ENCODE results near the gene NRP1.
"Not testable (repeated sequence)": the region's sequence is repeated elsewhere in the genome, so short reads cannot be mapped to it uniquely, and the experiment has no call there.

The NRP1 gene

DNA sequence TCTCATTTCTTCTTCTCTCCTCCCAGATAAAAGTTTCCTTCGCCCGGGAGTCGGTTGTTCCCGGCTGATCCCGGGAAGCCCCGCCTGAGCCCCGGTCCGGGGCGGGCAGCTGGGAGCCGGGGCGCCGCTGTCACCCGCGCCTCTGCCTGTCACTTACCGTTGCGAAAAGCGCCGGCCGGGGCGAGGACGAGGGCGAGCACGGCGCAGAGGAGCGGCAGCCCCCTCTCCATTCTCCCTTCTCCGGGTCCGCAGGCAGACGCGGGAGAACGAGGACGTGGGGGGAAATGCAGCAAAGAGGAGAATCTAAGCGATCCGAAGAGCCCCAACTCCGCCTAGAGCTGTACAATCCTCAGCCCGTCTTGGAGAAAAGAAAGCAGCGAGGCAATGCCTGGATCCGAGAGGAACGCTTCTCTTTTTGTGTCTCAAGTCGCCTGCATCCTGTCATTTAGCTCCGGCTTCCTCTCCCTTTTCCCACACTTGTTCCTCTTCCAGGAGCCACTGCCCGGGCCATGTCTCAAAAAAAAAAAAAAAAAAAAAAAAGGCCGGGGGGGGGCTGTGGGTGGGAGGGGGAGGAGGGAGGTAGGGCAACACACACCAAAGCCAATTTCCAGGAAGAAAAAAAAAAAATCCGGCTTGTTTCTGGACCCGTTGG, at the start of gene NRP1:
NRP1 (minus strand) TSS at position 515 of the 652 bp plus-strand sequence; CDS start at position 230, 285 bp downstream.
- peak in 1 of 2 donors; percentile 25 for ATAC-seq

DNA sequence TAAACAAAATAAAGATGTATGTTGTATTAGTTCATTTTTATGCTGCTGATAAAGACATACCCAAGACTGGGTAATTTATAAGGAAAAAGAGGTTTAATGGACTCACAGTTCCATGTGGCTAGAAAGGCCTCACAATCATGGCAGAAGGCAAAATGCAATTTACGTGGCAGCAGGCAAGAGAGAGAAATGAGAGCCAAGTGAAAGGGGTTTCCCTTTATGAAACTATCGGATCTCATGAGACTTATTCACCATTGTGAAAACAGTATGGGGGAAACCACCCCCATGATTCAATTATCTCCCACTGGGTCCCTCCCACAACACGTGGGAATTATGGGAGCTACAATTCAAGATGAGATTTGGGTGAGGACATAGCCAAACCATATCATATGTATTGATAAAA, 49.7 kb upstream of the NRP1 start:
- not testable (repeated sequence) for ATAC-seq

DNA sequence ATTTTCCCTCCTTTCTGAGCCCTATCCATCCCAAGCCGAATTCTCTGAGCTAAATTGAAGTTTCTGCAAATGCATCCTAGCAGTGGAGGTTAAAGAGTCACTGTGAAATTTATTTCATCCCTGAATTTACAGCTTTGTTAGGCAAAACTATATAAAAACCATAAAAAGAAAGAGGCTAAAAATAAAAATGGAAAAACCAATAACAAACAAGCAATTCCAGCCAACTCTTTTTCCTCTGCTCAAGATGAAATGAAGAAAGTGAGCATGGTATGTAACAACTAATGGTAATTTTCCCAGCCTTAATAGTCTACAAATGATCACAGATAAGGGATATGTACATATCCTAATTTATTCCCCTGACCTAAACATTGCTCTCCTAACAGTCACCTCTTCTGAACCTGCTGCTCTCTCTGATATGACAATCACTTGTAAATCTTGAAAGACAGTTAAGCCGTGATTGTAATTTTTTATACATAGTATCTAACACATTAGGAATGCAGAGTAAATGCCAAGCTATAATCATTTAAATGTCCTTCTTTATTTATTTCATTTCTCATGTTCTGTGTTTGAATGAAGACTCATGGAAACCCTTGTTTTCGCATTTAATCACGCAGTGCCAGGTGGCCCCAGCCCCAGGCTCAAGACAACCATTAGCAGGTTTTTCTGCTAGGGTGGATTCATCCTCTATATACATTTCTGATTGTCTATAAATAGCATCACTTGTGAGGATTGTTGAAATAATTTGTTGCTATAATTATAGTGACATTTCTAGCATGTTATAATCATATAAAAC, 48.6 kb upstream of the NRP1 start:
- ATAC-seq: no peak

DNA sequence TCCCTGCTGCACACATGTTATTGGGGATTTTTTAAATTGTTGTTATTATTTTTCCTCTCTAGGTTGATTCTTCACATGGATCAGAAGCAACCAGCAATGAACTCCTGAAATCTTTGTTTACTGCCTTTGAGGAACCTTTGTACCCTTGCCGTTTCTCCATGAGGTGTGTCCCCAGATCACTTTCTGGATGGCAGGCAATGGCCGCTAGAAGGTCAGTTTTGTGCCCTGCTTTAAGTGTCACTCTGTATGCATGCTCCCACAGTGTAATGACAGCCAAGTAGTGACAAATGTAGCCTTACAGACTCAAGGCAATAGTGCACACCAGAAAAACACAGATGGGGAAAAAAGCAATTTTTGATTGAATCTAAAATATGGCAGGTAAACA, 47.7 kb upstream of the NRP1 start:
- ATAC-seq: no peak

DNA sequence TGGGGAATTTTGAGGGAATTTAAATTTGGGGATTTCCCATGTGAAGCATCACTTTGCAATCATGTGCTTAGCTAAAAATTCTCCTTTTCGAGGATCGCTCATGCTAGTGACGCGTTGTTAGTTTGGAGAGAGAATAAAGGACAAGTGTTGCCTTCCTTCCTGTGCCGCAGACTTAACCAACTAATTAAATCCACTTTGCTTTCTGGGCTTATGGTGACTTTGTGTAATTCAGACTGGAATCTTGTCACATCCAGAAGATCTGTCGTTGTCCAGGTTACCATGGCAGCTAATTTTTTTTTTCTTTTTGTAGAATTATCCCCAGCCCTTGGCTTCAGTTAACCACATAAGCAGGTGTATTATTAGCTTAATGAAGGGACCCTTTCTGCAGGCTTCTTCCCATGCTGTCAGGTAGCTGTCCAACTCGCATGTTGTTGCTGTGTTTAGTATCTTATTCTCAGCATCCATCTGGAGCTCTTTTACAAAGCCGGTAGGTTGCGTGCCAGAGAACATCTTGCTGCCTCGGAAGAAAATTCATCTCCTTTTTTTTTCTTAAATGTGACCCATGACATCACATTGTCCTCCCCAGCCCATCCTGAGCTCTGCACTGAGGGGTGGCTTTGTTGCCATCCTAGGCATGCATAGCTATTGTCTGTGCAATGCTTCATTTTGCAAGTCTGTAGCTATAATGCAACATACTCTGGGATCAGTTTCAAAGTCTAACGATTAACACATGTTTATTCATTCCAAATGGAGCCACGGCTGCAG, 47.2 kb upstream of the NRP1 start:
- no peak for ATAC-seq

DNA sequence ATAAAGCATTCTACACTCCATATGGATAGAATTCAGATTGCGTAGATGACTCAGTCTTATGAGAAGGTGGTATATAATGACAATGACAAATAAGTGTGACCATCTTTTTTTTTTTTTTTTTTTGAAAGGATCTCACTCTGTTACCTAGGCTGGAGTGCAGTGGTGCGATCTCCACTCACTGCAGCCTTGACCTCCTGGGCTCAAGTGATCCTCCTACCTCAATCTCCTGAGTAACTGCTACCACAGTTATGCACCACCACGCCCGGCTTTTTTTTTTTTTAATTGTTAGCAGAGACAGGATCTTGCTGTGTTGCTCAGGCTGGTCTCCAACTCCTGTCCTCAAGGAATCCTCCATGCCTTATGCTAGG, 43.2 kb upstream of the NRP1 start:
- peak; percentile 27 to 40 for ATAC-seq

DNA sequence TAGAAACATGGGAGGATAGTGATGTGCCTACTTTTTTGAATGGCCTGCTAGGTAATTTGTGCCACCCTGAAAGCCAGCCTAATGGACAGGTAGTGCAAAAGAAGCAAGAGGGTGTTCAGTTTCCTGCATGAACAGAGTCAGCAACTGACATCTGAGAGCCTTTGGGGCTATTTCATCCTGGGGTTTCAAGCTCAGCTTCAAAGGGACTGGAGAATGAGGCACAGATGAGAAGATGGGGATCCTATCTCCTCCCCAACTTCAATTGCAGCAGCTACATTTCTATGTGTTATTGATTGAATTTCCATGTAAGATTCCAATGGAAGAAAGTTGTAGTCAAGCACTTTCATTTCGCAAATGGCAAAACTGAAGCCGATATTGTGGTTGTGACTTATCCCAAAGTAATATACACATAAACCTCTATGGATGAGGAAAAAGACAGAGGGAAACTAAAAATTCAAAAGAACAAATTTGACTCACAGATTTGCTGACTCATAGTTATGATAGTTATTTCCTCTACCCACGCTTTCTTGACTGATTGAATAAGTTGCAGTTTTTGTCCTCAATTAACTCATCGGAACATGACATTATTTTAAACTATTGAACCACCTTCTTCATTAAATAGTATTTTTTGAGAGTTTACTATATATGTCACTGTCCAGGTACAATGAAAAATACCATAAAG, 42.6 kb upstream of the NRP1 start:
- peak; percentile 42 to 49 for ATAC-seq

DNA sequence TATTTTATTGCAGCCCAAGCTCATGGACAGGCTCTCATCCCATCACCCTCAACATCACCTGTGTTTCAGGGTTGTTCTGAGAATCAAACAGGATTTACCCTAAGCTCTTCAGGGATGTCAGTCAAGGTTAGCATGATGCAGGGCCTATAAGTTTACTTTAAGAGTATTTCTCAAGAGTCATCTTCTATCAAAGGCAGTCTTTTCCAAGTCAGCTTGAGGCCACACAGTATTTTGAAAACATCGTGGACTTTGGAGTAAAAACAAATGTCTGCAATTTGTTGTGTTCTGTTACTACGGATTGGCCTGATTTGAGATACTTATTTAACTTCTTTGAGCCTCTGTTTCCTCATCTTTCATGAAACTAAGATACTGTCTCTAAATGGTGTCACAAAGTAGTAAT, 42.0 kb upstream of the NRP1 start:
- ATAC-seq: no peak

DNA sequence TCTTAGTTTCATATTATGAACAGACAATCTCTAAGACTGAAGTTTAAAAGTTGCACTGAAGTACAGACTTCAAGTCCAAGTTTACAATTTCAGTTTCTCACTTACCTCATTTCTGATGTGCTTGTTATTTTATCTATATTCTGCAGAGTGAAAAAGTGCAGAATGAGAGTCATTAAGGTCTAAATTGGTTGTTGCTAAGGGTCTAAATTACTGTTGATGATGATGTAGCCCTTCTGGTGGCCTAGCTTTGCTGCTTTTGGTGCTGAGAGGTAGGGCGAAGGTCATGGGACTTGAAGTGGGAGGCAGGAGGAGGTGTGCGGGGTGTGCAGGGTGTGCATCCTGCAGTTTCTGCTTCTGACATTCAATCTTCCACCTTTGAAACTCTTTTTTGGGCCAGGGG, 38.8 kb upstream of the NRP1 start:
- no peak for ATAC-seq

DNA sequence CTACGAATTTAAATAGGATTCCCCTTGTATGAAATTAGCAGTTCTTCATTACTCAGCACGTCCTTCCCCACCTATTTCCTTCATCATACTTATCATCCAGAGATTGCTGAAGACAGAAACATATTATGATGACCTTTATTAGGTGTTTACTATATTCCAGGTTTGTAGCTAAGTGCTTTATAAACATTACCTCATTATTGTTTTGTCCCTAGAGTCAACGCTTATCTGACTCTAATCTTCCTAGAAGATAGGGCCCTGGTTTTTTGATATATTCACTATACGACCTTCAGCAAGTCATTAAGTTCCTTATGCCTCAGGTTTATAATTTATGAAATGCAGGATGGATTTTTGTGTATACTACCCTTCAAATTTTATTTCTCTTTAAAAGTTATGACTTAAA, 36.8 kb upstream of the NRP1 start:
- ATAC-seq: no peak

DNA sequence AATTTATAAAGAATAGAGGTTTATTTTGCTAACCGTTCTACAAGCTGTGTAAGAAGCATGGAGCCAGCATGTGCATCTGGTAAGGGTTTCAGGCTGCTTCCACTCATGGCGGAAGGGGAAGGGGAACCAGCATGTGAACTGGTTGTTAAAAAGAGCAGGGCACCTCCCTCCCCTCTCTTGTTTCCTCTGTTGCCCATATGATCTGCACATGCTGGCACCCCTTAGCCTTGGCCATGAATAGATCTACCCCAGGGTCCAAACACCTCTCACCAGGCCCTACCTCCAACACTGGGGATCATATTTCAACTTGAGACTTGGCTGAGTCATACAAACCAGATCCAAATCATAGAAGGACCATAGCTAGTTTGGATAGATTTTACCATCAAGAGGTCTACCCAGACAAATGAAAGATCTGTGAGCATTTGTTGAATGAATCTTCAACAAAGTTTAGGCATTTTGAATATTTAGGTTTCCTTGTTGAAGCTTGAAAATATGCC, 36.0 kb upstream of the NRP1 start:
- ATAC-seq: no peak

DNA sequence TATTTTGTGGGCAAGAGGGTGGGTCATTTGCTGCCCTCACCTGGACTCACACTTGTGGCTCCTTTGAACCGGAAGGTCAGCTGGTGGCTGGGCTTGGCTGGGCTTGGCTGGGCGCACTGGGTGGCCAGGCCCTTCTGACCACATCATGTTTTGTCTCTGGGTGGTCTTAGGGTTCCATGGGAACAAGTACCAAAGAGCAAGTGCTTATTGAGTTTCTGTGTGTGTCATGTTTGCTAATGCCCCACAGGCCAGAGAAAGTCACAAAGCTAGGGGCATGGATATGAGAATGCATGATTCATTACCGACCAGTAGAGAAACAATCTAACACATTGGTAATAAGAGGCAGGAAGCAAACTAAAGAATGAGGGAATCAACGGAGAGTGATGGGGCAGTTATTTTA, 33.6 kb upstream of the NRP1 start:
- ATAC-seq: no peak

DNA sequence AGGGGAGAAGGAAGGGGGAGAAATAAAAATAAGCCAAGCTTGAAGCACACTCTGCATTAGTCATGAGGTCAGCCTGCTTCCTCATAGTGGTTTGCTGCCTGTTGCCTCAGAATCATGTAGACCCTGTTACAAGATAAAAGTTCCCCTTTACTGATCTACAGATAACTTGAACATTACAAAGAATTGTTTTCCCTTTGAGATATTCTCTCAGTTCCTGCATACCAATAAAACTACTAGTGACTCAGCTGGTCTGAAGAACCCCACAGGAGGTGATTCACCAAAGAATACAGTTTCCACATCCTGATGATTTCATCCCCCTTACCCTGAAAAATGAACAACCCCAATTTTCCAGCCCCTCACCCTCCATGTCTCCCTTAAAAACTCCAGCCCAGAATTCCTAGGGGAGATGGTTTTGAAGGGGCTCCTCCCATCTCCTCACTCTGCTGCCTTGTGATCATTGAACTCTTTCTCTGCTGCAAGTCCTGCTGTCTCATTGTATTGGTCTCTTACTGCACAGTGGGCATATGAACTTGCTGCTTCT, 31.5 kb upstream of the NRP1 start:
- ATAC-seq: peak; percentile 92

DNA sequence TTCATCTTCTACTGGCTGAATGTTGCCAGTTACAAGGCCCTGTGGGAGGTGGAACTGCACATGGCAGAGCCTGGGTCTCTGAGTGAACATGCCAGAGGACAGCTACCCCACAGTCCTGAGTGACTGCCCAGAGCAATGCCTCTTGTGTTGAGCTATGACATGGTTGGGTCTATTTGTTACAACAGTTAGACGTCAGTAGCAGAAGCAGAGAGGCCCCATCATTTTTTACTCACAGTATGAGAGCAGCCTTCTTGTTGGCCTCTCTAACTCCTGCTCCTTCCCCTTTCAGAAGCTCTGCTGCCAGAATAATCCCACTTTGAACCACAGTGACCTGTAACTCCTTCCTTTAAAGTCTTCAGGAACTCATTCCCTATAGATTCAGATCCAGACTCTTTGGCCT, 30.8 kb upstream of the NRP1 start:
- ATAC-seq: no peak

DNA sequence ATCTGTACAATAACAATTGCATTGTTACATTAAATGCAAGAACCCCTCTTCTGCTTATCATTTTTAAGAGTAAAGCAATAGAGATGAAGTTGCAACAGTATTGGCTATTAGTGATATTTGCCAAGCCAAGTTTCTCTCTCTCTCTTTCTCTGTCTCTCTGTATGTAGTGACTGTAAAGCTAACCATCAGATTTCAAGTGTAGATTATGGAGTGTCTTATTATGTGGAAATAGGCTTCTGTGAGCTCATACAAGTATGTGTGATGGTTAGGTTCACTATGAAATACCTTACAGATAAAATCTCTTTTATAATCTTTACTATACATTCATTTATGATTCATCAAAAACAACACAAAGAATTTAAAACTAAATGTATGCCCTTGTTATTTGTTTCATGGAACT, 28.6 kb upstream of the NRP1 start:
- ATAC-seq: peak in 1 of 2 donors; percentile 22

DNA sequence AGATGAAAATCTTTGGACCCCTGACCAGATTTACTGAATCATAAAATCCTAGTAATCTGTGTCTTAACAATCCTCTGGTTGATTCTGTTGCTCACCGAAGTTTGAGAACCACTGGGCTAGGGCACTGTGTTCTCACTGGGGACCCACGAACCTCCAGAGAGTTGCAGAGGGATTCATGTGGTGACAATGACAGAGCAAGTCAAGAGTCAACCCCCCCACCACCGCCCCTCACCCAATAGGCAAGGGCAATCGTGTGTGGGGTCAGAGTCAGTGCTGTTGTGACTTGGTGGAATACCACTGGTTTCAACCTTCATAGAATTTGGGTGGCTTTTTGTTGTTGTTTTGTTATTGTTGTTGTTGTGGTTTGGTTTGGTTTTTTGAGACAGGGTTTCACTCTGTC, 23.5 kb upstream of the NRP1 start:
- ATAC-seq: no peak

DNA sequence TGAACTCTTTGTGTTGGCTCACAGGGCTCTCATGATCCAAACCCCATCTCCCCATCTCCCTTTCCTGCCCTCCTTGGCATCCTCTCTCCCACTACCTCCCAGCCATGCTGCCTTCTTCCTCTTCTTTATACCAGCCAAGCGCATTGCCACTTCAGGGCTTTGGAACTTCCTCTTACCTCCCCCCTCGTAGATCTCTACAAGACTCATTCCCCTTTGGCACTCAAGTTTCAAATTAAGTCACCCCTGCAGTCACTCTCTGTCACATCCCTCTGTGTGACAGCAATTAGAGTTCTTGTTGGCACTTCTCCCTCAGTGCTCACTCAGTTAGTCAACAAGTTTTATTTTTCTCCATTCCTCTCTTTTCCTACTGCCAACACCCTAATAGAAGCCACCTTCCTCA, 20.8 kb upstream of the NRP1 start:
- no peak for ATAC-seq

DNA sequence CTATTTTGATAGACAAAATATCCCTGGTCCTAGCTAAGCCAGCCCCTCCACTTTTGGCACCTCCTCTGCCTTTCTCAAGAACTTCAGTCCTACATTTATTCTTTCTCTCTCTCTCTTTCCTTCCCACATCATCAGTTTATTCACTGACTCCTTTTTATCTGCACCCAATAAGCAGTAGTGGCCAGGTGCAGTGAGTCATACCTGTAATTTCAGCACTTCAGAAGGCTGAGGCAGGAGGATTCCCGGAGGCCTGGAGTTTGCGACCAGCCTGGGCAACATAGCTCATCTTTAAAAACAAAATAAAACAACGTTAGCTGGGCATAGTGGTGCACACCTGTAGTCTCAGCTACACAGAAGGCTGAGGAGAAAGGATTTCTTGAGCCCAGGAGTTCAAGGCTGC, 19.4 kb upstream of the NRP1 start:
- ATAC-seq: no peak

DNA sequence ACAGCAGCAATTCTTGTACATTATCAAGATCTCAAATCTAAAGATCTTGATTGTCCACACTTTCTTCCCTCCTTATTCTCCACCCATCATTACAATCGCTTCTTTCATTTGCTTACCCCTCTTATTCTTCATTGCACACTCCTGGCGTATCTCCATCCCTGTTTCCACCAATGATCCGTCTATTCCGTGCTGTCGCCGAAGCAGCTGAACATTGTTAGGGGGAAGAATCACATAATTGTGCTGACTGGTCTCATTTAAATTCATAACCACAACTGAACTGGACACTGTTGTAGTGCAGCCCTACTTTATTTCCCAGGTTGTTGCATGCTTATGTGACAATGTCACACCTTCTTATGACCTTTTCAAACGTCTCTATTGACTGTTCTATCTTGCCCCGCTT, 18.9 kb upstream of the NRP1 start:
- ATAC-seq: no peak

DNA sequence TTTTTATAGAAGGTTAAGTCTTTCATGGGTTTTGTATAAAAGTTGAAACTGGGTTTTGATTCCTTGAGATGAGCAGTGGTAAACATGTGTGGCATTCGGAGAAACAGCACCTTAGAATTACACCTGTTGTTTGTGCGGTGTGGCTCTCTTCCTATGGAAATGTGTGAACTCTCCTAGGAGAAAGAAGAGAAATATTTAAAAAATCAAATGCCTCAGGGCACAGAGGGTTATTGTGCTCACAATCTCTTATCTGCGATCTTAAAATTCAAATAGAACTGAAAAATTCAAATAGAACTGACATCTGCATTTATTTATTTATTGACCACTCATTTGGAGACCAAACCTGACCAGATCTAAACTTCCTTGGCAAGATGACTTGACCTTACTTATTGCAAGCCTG, 18.1 kb upstream of the NRP1 start:
- ATAC-seq: no peak

DNA sequence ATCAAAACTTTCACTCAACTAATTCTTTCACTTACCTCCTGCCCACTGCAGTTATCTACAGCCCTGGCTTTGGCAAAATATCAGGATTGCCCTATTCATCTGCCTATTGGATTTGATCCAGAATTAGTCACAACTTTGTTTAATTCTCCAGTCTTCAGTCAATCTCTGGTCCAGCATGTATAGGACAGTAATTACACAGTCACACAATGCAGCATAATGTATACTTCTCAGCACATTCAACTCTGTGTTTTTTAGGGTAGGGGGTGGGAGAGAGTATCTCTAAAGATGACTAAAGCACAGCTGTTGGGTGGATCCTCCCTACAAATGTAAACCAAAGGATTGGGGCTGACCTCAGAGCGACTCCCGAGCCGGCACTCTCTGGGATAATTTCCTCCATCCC, 17.7 kb upstream of the NRP1 start:
- no peak for ATAC-seq

DNA sequence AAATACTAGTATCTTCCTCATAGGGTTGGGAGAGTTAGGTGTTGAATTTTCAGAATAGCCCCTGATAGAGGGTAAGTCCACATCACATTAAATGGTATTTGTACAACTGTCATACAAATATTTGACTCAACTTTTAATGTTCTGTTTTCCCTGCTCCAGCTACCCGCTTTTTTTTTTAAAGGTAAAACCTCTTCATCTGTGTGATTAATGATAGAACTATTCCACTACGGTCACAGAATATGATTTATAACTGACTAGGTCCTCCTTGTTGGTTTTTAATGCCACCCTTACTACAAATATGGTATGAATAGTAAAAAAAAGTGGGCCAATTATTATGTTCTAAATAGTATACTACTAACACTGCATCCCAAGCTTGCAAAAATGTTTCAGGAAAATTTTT, 15.6 kb upstream of the NRP1 start:
- ATAC-seq: no peak

DNA sequence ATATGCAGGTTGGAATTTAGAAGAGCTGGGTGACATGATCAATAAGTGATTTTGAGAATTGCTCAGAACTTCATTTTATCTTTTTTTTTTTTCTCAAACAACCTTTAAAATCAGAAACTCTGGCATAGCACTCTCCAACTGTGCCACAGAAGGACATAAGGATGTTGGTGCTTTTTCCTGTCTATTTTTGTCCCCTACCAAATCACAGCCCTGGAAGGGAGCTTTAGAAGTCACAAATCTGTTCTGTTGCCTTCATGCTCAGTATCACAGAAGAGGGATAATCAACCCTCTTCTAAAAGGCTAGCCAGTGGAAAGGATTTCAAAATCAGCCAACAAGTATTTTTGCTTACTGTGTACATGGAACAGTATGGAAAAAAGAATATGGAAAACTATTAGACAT, 14.8 kb upstream of the NRP1 start:
- ATAC-seq: no peak
